Skin of body (tissue), 2 donors: ENCODE data around the gene PNPLA8. TPM values are rescaled to one million over a fixed set of nuclear protein-coding genes. Genes with fewer than 3 reads are reported as not detected.
"Not testable (repeated sequence)": the region's sequence is repeated elsewhere in the genome, so short reads cannot be mapped to it uniquely, and the experiment has no call there.

Experiments
- DNase-seq: peaks from one replicate; lab custom pipeline; 2025; lab: John Stamatoyannopoulos, UW
- total RNA-seq: library from RNA; depleted of rRNA; stranded (reverse); fragments of >200 nt; gene quantifications from one replicate; pipeline ENCODE4 v1.2.3, GENCODE V29; 2014

Gene PNPLA8
- total RNA-seq, 1 donor from 2014 or later, result 37.3 TPM

DNA sequence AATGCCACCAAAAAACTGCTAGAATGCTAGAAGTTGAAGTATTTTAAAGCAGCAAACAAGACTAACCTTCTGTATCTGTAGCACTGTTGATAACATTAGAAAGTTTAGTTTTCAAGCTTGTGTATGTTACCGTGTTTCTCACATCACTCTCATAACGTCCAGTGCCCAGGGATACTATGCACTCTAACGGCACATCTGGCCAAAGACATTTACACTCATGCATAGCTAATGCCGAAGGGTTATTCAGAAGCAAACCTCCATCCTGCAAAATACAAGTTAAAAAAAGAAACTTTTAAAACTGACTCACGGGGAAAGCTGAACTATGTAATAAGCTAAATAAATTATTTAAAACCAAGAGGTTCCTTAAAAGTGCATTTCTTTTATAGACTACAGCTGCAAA, 46.8 kb downstream of the PNPLA8 start:
- no peak for DNase-seq

DNA sequence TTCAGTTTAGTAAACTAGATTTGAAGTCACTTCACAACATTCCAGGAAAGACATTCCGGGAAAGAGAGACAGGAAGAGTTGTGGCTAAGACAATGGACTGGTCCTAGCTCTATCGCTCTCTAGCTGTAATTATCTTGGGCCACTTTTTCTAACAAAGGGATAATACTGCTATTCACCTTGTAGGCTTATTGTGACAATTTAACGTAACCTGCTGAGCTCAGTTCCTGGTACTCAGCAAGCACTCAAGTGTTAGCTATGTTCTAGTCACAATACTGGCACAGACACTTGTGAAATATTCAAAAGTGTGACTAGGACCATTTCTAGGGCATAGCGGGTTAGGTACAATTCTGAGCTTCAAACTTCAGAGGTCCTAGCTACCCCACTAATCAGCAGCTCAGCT, 57.7 kb downstream of the PNPLA8 start:
- DNase-seq, result no peak

DNA sequence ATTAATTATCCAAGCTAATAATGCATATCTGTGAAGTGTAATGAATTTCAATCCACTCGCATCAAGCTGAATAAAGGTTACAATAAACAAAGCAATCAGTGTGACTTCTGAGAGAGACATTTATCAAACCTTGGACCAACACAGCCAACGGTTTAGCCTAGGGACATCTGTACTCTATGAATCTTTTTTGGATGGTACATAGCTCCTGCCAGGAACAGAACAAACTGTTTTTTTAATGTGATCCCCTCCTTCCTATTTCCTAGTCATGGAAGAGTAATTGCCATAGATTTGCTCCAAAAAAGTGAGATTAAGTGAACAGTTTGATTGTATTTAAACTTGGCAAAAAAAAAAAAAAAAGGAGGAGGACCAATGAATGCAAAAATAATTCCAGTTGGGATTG, 58.5 kb downstream of the PNPLA8 start:
- DNase-seq, result no peak

DNA sequence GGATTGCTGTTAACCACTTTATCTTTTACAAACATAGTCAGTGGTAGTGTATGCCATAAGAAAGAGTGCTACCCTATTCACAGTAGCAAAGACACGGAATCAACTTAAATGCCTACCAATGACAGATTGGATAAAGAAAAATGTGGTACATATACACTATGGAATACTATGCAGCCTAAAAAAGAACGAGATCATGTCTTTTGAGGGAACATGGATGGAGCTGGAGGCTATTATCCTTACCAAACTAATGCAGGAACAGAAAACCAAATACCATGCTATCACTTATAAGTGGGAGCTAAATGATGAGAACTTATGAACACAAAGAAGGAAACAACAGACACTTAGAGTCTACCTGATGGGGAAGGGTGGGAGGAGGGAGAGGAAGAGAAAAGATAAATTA, 59.6 kb downstream of the PNPLA8 start:
- DNase-seq, result not testable (repeated sequence)

DNA sequence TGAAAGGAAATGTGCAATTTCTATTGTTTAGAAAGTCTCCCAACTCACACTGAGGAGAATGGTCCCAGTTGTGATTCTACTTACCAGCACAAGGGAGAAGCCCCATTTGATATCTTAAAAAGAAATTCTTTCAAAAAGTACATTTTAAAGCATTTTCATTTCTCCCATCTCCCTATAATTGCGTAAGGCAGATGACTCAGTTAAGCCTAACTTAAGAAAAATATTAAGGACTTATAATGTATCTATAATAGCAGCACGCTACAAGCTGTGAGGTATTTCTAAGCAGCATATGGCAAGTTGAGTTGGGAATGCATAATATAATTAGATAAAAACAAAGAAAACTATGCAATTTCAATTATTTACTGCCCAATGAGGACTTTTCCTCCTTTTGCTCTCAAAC, 61.2 kb downstream of the PNPLA8 start:
- no peak for DNase-seq

DNA sequence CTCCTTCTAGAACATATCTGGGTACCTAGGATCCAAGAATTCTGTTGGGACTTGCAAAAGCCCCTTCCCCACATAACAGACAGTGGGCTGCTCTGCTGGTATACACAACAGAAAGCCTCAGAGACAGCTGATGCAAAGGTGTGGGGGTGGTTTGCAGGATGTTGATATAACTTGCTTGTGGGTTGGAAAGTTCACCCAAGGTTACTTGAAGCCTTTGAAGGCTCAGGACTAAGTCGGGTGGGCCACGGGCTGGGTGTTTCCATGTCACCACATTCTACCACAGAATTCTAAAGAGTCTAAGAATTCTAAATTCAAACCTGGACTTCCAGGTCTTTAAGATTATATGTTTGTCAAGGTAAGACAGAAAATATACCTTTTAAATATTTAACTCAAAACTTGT, 62.3 kb downstream of the PNPLA8 start:
- DNase-seq, result no peak

DNA sequence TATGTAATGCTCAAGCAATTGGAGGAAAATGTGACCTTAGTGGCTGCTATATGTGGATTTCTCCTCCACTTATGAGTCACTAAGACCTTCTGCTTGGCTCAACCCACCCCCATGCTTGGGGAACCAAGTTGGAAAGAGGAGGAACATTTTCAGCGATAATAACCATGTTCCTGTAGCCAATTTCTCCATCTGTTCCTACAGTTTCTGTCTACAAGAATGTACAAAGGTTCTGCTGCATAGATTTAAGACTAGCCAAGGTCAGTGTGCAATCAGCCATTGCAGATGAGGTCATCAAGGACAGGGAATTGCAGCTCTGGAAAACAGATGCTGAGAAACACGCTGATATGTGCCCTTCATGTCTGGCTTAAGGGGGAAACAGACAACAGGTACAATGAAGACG, 64.1 kb downstream of the PNPLA8 start:
- peak; percentile 74 for DNase-seq

DNA sequence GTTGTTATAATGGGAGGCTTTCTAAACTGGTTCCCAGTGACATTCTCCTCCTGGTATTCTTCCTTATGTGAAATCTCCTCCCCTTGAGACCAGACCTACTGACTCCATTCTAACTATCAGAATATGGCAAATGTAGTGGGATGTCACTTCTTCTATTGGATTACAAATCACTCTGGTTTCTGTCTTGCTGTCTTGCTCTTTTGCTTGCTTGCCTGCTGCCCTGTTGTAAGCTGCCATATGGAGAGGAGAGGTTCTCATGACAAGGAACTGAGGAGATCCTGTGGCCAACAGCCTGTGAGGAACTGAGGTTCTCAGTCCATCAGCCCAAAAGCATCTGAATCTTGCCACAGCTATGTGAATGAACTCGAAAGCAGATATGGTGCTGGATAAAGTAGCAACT, 65.0 kb downstream of the PNPLA8 start:
- DNase-seq, result no peak

DNA sequence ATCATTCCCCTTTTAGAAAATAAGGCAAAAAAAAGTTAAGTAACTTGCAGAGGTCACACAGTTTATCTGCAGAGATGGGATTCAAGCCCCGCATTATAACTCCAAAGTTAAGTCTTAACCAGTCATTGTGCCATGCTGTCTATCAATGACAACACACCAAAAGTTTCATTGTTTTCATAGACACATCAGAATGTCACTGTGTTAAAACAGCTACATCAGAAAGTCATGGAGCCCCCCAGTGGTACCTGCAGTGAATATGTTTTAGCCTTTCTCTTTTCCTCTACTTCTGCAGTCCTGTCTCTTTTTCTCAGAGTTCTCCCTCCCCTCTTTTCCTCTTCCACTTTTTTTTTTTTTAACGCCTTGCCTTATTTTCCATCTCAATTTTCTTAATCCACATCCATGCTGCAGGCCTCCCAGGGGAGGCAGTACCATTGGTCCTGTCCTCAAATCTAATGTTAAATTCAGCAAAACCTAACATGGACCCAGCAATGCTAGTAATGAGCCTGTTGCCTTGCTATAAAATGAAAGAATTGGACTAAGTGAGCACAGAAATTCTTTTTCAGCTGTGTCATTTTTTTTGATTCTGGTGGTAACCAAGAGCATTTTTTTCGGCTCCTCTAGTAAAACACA, 65.9 kb downstream of the PNPLA8 start:
- no peak for DNase-seq

DNA sequence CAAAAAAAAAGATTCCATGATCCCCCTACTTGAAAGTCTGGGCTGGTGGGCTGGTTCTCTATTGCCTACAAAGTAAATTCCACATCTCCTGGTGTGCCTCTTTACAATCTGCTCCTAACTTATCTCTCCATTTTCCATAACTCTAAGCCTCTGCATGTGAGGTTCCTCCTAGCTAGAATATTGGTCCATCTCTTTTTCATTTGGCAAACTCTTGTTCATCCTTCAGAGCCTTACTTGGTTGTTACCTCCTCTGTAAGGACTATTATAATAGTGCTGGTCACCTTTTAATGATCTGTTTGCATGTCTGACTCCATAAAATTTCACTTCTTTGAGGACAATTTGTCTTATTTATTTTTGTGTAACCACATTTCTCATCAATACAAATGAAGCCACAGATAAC, 68.1 kb downstream of the PNPLA8 start:
- DNase-seq, result no peak

DNA sequence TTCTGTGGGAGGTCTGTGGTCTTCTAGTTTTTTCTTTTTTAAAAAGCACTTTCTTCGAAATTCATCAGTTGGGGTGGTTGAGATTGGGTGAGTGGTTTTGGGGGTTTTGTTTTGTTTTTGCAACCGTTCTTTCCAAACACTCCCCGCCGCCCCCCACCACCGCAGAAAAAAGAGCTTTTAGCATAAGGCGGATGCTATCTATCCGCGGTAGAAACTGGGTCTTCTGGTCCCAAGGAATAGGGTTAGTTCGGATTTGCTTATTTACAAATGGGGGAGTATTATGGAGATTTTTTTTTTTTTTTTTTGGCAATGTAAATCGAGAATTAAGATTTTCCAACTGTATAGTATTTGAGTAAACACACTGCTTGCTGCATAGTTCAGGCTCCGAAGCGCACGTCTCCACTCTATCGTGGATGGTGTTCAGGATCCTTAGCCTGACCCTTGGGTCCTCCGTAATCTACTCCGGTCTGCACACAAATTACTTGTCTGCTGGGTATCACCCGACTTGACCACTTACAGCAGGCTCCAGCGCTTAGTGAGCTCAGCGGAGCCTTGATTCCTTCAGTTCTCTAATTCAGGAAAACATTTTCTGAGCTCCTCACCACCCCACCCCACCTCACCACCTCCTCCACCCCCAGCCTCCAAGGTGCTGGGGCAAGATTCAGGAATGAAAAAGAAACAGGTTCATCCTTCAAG, 68.9 kb downstream of the PNPLA8 start:
- no peak for DNase-seq

DNA sequence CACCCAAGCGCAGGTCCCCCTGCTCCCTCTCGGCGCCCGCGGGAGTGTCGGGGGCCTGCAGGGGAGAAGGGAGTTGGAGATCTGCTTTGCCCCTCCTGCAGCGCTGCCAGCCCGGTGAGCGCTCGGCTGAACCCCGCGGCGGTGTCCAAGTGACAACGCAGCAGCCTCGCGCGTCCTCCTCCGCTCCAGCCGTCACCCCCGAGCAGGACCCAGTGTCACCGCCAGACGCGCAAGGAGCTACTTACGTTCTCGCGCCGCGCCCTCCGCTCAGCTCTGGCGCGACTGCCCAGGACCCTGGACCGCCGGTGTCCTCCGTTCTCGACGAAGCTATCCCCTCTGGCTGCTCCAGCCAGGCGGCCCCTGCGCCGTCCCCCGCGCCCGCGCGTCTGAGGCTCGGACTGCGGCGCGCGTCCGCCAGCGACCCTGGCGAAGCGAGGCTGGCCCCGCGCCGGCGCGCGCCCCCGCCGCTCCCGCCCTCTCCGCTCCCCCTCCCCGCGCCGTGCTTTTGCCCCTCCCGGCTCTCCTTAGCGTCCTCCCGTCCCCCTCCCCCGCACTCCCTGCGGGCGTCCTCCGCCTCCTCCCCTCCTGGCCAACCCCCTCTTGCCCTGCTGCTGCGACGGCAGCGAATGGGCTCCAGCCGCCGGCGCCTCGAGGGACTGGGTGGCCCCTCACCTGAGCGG, 69.8 kb downstream of the PNPLA8 start, which contains the start of gene NRCAM:
Gene NRCAM (minus strand): TSS at position 439 of the 680 bp plus-strand sequence. CDS start 216,372 bp downstream, outside the sequence.
- DNase-seq, result no peak

DNA sequence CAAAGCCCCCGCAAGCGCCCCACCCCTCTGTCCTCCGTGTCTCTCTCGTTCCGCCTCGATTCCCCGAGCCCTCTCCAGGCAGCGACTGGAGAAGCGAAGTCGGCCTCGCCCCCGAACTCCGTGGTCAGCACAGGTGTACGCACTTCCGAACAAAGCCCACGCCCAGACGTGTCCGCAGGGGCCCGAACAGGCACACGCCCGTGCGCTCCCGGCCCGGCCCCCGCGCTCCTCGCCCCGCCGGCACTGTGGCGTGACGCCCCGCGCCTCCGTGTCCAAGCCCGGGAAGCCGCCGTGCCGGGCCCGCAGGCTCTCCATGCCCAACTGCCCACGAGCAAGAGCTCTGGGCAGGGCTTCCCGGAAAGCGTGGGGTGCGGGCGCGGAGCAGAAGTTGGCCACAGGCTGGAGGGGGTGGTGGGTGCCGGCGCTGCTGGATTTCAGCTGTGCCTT, 70.4 kb downstream of the PNPLA8 start:
- no peak for DNase-seq

DNA sequence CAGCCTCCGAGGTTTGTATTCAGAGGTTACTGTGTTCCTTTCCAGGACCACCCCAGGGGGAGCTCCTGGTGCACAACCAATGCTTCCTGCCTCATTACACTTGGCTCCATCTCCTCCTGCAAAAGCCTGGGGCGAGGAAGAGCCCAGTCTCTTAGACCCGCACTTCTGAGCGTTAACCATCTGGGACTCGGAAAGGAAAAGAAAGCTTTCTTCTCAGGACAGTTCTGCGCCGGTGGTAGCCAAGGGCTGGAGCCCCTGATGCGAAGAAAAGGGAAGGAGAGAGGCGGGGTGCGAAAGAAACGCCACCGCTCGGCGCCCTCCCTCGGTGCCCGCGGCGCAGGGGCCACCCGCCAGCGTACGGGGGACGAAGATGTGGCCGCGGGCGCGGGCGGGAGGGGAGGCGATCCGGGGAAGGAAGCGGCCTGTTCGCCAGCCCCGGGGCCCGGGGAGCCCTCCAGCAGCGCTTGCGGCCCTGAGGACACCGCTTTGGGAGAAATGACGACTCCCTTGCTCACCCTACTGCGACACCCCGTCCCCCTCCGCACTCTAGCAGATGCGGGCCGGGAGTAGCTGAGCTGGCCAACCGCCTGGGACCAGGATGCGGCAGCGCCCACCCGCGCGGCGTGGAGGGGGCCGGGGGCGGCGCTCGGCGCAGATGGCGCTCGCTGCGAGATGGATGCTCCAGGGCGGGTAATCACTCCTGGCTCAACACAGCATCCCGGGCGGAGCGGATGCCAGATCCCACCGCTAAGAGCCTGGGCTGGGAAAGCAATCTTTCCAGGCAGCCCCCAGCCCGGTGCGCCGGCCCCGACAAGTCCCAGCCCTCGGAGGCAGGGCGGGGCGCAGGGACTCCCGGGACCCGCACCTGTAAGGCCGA, 71.0 kb downstream of the PNPLA8 start:
- no peak for DNase-seq

DNA sequence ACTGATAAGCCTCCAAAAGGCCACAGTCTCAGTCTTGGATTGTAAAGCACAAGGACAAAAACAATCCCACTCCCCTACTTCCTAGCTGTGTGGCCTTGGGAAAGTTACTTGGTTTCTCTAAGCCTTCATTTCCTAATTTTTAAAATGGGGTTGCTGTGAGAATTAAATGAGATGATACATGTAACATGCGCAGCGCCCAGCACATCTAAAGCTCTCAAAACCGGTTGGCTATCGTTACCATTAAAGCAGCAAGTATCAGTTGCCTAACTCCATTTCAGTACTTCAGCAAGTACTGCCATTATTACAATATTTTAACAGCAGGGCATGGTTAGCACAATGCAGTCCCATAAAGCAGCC, 71.6 kb downstream of the PNPLA8 start:
- DNase-seq, result no peak

DNA sequence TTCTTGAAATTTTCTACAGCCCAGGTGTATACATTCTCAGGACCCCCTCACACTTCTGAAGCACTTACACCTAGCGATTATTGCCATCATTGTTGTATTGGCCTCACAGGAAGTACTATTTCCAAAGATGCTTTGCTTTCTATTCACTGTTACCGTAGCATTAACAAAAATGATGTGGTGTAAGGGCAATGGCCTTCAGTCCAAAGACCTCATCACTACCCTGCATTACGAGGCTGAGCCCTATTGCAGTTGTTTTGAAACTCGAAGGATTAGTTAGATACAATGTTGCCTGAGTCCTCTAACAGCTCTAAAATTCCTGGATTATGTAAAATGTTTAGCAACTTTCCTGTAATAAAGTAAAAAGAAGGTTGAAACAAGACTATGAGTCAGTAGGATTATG, 72.6 kb downstream of the PNPLA8 start:
- DNase-seq, result no peak

DNA sequence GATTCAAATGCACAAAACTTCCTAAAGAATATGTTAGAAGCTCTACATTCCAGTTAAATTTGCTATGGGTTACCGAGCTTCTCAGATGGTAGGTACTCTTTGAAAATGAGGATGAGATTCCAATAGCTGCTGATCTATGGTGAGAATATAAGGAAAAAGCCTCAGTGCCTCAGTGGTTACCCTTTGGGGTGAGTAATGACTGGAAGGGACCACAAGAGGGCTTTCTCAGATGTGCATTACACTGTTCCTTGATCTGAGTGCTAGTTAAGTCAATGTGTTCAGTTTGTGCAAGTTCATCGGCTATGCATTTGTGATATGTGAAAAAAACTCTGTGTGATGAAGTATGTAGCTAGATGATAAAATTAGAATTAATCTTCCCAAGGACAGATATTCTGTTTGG, 73.2 kb downstream of the PNPLA8 start:
- DNase-seq, result no peak

DNA sequence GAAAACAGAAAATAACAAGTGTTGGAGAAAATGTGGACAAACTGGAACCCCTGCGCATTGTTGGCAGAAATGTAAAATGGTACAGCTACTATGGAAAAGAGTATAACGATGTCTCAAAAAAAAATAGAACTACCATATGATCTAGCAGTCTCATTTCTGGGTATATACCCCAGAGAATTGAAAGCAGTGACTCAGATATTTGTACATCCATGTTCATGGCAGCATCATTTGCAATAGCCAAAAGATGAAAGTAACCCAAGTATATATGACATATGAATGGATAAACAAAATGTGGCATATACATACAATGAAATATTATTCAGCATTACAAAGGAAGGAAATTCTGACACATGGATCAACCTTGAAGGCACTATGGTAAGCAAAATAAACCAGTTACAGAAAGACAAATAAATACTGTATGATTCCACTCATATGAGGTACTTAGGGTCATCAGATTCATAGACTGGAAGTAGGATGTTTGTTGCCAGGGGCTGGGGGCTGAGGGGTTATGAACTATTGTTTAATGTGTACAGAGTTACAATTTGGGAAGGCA, 74.6 kb downstream of the PNPLA8 start:
- DNase-seq, result no peak

DNA sequence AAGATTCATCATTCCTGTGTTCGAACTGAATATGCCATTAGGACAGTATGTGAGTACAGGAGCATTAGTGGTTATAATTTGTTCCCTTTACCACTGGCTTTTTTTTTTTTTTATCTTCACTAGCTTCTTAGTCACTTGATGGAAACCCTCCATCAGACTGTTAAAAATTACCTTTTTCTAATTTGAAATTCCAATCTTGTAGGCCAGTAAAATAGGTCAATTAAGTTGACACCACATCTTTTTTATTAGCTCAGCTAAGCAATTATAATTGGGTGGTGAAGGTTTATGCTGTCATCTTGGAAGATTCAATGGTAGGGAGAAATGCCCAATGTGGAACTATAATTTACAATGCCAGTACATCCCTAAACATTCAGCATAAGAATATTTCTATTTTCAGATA, 75.8 kb downstream of the PNPLA8 start:
- no peak for DNase-seq

DNA sequence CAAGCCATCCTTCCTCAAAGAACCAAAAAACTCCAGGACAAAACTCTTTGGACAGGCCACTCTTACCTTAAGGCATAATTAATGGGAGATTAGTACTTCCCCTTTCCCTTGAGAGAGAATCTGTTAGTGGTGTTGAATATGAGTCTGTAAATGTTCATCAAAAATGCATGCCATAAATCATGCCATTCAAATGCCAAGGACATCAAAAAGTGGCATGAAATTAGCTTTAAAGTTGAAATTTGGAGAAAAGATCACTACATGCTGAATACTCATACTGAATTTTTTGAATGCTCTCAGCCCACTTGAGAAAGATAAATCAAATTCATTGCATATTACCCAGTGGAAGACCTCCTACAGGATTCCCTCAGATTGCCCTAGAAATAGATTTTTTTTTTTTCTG, 76.4 kb downstream of the PNPLA8 start:
- DNase-seq, result no peak
